Muscle of arm (tissue), 12 donors: Measurements from ENCODE around the gene SPATA16. TPM values are rescaled to one million over a fixed set of nuclear protein-coding genes. Genes with fewer than 3 reads are reported as not detected.
"Not testable (repeated sequence)": the region's sequence is repeated elsewhere in the genome, so short reads cannot be mapped to it uniquely, and the experiment has no call there.

Experiments used
- DNase-seq: peaks from one replicate; pipeline ENCODE4 v3.0.0-alpha.2; 2013
- polyA plus RNA-seq, 12 donors: library from polyadenylated mRNA; unstranded; fragments of 120-200 nt; gene quantifications; one replicate each; pipeline ENCODE4 v1.2.1, GENCODE V29; 2013; ENCODE audit not compliant: insufficient read length in 12 of 12

Gene SPATA16
- polyA plus RNA-seq, 12 donors, result not detected

GRCh38 chr3:173064631-173065030 is 76.4 kb downstream of the SPATA16 start:
- no peak for DNase-seq

GRCh38 chr3:173058229-173058628 is 82.8 kb downstream of the SPATA16 start:
- no peak for DNase-seq

- no peak for DNase-seq
Observed at GRCh38 chr3:173055228-173055933, 85.7 kb downstream of the SPATA16 start.

GRCh38 chr3:173049360-173049759 is 91.7 kb downstream of the SPATA16 start:
- DNase-seq, result no peak

- no peak for DNase-seq
Observed at GRCh38 chr3:173045770-173046382, 95.2 kb downstream of the SPATA16 start.

GRCh38 chr3:173044998-173045397 is 96.0 kb downstream of the SPATA16 start:
- DNase-seq, result no peak

- no peak for DNase-seq
Observed at GRCh38 chr3:173043757-173044156, 97.3 kb downstream of the SPATA16 start.

GRCh38 chr3:173038484-173038871 is 102.6 kb downstream of the SPATA16 start:
- DNase-seq, result no peak

- DNase-seq, result no peak
Observed at GRCh38 chr3:173037840-173038483, 103.1 kb downstream of the SPATA16 start.

- DNase-seq, result no peak
Observed at GRCh38 chr3:173030273-173030672, 110.8 kb downstream of the SPATA16 start.

- no peak for DNase-seq
Observed at GRCh38 chr3:173028351-173028750, 112.7 kb downstream of the SPATA16 start.

- no peak for DNase-seq
Observed at GRCh38 chr3:173027429-173027828, 113.6 kb downstream of the SPATA16 start.

GRCh38 chr3:173025941-173026340 is 115.1 kb downstream of the SPATA16 start:
- no peak for DNase-seq

GRCh38 chr3:173021547-173022185 is 119.4 kb downstream of the SPATA16 start:
- no peak for DNase-seq

- not testable (repeated sequence) for DNase-seq
Observed at GRCh38 chr3:173020128-173020527, 120.9 kb downstream of the SPATA16 start.

- DNase-seq, result no peak
Observed at GRCh38 chr3:173019378-173019777, 121.7 kb downstream of the SPATA16 start.

- DNase-seq, result no peak
Observed at GRCh38 chr3:173018758-173019157, 122.3 kb downstream of the SPATA16 start.

- no peak for DNase-seq
Observed at GRCh38 chr3:173013219-173013832, 127.7 kb downstream of the SPATA16 start.

GRCh38 chr3:173009410-173009809 is 131.6 kb downstream of the SPATA16 start:
- no peak for DNase-seq

GRCh38 chr3:173008978-173009377 is 132.1 kb downstream of the SPATA16 start:
- DNase-seq, result no peak

GRCh38 chr3:173007079-173007723 is 133.8 kb downstream of the SPATA16 start:
- no peak for DNase-seq

GRCh38 chr3:173006006-173006405 is 135.0 kb downstream of the SPATA16 start:
- no peak for DNase-seq
